Pons (tissue), 1 donor: Measurements from ENCODE around the gene BANP.
"Not testable (repeated sequence)": the region's sequence is repeated elsewhere in the genome, so short reads cannot be mapped to it uniquely, and the experiment has no call there.

Source experiments
- DNase-seq: peaks from one replicate; pipeline ENCODE4 v3.0.0-alpha.2; 2016; ENCODE audit warnings: low spot score

The BANP gene

GRCh38 chr16:88067530-88068411, 116.5 kb downstream of the BANP start:
- DNase-seq, result no peak

DNA sequence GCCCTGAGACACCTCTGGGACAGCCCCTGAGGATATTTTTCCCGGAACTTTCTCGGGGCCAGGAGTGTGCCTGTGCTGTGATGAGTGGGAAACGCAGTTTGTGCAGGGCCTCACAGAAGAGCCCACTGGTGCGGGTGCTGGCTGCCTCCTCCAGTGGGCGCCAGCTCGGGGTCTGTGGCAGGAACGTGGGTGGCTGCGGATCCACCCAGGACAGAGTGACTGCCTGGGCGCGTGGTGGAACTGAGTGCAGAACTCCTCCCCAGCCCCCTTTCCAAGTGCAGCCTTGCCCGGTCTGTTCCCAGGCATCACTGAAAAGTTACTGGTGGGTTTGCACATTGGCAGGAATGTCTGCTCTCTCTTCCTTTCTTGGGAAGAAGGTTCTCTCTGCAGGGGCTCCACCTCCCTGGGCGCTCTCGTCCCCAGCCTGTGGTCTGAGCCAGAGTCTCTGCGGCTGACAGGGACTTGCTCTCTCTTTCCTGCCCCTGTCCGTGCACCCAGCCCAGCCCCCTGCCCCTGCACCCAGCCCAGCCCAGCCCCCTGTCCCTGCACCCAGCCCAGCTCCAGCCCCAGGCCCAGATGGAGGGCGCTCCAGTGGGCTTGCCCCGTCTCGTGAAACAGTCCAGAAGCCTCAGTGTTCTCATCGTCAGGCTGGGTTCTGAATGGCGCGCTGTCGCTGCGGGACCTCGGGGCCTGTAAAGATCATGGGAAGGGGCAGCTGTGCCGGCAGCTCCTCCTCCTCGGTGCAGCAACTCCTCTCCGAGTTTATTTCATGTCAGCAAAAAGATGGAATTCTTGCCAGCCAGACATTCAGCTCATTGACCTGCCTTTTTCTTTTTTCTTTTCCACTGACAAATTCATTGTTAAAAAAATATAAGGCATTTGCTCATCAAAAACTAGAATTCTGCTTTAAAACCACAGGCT, 117.5 kb downstream of the BANP start:
- DNase-seq, result no peak

DNA sequence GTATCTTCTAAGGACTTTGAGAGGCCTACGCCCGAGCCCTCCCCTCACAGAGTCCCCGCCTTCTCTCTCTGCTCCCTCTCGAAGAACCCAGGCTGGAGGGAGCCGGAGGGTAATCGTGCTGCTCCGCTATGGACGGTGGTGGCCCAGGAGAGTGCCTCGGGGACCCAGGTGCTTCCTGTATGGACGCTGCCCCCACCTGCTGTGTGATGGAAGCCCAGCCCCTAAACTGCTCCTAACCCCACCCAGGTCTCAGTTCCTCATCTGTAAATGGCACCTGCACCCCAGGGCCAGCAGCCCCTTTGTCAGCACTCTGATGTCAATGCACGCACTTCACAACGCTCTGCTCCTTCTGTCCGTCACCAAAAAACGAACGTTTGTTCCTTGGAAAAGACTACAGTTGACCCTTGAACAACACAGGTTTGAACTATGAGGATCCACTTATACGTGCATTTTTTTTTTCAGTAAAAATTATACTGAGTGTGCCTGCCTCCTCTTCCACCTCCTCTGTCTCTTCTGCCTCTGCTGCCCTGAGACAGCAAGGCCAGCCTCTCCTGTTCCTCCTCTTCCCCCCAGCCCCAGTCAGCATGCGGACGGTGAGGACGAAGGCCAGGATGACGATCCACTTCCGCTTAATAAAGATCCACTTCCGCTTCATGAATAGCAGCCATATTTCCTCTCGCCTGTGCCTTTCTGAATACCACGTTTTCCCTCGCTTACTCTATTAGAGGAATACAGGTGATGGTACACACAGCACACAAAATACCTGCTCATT, 118.3 kb downstream of the BANP start:
- DNase-seq, result no peak

- DNase-seq, result no peak
Measured at GRCh38 chr16:88070341-88070740, 119.1 kb downstream of the BANP start.

- no peak for DNase-seq
Measured at GRCh38 chr16:88070989-88071625, 119.9 kb downstream of the BANP start.

DNA sequence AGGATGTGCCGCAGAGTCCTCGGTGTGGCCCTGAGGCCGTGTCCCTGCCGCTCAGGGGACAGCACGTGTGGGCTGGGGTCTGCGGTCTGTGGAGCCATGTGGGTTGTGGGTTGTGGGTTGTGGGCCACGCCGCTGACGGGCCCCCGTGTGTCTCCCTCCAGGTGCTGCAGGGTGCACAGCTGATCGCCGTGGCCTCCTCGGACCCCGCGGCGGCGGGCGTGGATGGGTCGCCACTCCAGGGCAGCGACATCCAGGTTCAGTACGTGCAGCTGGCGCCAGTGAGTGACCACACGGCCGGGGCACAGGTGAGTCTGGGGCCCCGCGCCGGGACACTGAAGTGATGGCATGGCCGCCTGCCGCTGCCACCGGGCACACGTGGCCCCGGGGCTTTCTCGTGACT, 120.7 kb downstream of the BANP start:
- DNase-seq, result no peak

- no peak for DNase-seq
Measured at GRCh38 chr16:88072571-88073001, 121.4 kb downstream of the BANP start.

DNA sequence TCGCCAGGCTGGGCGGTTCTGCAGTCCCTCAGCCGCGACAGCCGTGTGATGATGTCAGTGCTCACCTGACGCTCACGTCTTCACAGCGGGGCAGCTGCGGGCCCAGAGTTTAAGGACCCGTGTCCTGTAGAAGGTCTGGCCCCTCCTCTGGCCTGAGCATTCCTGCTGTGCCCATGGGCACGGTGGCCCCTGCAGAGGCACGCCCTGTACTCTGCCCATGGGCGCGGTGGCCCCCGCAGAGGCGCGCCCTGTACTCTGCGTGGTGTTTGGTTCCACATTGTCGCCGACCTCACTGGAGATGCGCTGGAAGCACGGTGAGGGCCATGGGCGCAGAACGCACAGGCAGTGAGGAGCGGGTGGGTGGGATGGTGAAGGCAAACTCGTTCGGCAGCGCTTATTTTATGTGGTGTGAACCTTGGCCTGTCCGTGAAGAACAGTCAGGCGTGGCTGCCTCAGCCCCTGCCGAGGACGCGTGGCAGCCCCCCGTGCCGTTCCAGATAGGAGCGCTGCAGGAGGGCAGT, 122.0 kb downstream of the BANP start:
- no peak for DNase-seq

DNA sequence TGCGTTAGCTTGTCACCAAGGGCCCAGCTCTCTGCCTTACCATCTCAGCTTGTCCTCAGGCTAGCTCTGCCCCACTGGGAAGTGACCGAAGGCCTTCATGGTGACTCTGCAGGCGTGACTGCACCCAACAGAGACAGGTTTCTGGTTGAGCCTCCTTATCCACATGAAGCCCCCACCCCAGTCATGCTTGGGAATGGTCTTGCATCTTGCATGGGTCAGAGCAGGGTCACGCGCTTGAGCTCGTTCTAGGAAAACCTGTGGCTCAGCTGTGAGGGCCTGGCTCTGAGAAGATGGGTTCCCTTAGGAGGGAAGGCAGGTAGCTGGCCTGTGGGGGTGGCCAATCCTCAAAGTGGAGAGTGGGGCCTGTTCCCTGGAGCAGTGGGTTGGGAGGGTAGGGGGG, 122.8 kb downstream of the BANP start:
- no peak for DNase-seq

DNA sequence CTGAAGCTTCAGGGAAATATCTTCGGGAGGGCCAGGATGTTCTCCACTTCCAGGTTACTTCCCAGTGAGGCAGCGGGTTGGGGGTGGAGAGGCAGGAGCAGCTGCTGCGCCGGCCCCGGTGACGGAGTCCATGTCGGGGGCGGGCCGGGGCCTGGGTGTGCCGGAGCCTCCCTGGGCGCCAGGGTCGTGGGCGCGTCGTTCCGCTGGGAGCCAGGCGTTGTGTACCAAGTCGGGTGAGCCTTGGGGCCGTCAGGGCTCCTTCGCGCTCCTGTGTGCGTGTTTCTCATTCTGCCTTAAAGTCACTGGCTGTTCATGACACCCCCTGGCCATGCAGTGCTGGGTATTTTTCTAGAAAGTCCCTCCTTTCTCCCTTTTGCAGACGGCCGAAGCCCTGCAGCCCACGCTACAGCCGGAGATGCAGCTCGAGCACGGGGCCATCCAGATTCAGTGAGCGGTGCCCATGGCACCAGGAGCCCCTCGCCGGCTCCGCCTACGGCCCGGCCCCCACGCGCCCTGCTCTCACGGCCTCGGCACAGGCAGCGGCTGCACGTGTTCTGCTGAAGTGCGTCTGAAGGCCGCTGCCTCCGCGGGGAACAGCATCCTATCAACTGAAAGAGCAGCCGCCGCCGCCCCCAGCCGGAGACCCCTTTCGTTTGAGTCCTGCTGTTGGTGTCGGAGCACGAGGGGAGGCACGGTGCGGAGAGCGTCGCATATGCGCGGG, 125.1 kb downstream of the BANP start:
- DNase-seq, result no peak

DNA sequence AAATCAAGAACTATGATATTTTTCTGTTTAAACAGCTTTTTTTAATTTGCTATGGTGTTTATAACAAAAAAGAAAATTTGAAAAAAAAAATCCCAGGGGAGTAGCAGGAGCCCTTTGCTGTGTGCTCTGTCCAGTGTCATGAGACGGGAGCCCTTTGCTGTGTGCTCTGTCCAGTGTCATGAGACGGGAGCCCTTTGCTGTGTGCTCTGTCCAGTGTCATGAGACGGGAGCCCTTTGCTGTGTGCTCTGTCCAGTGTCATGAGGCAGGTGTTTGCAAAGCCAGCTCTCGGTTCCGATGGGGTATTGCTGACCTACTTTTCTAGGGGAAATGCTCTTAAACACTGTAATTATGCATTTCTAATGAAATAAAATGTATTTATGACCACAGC, 125.7 kb downstream of the BANP start:
- DNase-seq, result not testable (repeated sequence)

DNA sequence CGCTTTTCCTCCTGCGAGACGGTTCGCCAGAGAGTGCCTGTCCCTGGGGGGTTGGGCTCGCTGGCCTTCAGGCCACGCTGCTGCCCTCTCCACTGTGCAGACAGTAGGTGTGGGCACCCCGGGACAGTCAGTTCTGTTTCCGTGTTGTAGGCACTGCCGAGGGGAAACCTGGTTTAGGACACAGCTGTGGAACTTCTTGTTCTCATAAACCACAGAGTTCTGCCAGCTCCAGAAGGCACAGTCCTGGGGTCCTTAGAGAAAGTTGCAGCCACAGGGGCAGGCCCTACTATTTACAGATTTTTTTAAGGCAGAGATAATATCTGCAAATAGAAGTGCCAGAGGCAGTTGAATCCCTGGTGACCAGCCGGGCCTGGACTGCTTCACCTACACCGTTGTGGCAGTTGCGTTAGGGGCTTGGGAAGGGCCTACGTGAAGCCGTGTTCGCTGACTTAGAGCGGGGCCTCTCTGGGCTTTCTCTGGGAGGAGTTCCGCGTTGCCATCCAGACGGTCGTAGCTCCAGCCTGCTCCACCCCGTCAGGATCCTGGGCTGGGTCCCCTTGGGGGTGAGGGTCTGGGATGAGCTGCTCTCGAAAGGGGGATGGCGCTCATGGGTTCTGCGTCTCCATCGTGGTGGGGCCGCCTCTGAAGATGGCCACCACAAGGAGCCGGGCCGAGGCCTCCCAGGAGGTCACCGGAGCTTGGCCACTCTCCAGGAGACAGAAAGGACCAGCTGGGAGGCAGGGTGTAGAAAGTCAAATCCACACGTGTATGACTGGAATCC, 126.3 kb downstream of the BANP start:
- no peak for DNase-seq

DNA sequence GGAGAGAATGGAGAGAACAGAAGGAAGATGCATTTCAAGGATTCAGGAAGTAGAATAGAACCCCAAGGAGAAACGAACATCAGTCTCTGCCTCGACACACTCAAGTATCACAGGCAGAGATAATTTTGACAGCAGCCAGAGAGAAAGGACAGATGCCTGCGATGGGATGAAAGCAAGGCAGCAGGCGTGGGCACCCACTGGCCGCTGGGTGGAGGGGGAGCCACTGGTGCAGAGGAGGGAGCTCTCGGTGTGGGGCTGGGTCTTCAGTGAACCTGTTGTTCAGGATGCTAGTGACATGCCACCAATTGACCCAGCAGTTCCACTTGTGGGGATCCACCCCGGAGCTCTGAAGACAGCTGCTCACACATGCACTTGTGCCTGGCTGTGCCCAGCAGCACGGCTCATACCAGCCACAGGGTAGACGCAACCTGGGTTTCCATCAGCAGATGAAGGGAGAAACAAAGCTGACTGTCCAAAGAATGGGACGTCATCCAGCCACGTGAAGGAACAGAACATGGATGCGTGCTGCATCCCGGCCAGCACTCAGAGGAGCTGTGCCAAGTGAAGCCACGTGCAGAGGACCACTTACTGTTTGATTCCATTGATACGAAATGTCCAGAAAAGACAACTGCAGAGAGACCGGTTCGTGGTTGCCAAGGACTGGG, 127.0 kb downstream of the BANP start:
- DNase-seq, result peak; percentile 15

- no peak for DNase-seq
Measured at GRCh38 chr16:88083582-88083981, 132.3 kb downstream of the BANP start.

DNA sequence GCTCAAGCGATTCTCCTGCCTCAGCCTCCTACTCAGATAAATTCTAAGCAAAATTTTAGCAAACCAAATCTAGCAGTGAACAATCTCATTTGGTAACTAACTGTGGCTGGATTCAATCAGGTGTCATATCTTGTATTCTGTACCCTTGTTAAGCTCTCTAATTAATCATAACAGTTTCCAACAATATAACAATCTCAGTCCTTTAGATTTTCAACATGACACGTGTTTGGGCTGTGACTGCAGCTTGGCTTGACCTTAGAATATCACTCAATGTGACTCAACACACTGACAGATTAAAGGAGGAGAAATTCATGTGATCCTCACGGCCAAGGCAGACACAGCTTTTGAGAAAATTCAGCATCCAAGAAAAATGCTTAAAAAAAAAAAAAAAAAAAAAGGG, 133.6 kb downstream of the BANP start:
- no peak for DNase-seq

GRCh38 chr16:88086571-88087516, 135.6 kb downstream of the BANP start:
- no peak for DNase-seq

DNA sequence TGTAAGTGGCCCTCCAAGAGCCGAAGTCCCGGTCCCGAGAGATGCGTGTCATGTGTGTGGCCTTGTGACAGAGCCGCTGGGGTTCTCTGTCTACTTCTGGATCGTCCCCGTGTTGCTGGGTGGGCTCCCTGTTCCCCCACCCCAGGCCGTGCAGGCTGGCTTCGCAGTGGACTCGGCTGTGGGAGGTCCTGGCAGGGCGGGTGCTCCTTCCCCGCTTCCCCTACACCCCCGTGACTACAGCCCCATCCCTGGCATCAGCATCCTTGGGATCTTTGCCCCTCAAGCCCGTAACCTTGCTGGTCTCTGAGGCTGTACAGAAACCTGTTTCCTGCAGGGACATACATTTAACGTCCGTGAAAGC, 136.3 kb downstream of the BANP start:
- no peak for DNase-seq

DNA sequence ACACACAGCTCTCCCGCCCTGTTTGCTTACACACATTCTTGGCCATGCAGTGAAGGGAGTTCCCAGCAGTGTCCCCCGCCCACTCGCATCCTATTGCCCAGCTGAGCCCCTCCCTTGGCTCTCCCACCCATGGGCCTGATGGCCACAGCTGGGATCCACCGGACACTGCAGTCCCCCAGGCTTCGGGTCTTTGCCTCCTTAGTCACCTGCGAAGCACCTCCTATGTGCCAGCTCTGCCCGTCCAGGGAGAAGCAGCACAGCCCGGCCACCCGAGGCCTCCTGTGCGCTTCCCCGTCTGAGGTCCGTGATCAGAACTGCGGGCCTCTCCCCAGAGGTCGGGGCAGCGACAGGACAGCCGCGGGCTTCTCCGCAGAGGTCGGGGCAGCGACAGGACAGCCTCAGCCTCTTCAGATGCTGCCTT, 136.9 kb downstream of the BANP start:
- DNase-seq, result no peak
